ENCODE data around the gene FAM32A. TPM values are rescaled to one million over a fixed set of nuclear protein-coding genes. Genes with fewer than 3 reads are reported as not detected.
A peak's percentile ranks its signal among the peaks of the same experiment; 100 is the strongest.

Gene FAM32A
- total and polyA plus RNA-seq, 2 of the 8 experiments (the other 6 are each of a cell fraction or from before 2014, with no cell fraction given), result 75.6 to 105 TPM

DNA sequence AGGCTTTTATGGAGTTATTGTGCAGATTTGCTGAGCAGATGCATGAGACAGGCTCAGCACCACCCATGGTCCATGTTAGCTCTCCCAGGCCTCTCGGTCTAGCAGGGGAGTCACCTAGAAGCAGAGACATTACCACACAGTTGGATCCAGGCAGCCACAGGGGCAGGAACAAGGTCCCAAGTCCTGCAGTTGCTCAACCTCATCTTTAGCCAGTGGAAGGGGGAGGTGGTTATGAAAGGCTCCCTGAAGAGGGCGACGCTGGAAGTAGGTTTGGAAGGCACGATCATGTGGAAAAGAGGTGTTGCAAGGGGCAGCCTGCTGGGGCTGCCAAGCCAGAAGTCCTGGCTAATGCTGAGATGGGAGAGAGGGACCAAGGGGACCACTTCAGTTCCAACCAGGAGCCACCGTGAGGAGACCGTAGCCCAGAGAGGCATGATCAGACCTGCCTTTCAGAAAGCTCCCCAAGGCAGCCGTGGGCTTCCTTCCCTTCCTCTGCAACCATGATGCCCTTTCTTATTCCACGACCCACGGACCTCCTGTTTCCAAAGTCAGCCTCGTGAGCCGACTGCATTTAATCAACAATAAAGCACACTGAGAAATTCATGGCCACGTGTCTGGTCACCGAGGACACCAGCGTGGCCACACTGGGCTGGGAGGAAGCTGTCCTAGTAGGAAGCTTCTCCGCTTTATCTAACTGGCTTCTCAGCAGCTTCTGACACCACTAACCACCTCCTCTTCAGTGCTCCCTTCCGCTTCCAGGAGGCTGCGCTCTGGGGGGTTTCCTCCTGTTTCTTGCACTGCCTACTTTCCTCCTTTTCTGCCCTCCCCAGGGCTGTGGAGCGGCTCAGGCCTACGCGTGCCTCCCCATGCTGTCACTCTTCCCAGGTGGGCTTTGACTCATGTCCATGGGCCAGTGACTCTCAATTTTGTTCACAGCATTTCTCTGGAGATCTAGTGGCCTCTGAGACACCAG, 15.1 kb downstream of the FAM32A start:
- no peak overlapping the region for H3K4me2 ChIP-seq (ENCODE audit: insufficient read depth in 1 of 2, low read depth in 2 of 2, low read length in 2 of 2)
- no peaks in the 10 kb centered on the region for H3K27me3 ChIP-seq (replicated peaks in 1 of 4; ENCODE audit: control insufficient read depth in 3 of 4, extremely low read depth in 1 of 4, insufficient read depth in 3 of 4, low read length in 3 of 4)
- no peak overlapping the region for H3K18ac ChIP-seq (ENCODE audit: extremely low read depth, low read length)
- CTCF ChIA-PET (ENCODE audit: partially characterized antibody), result no interaction called here
- H4K91ac ChIP-seq (replicated peaks; ENCODE audit: insufficient read length, low read length), result no peak overlapping the region
- no peak for DNase-seq (ENCODE audit: low read depth in 1 of 2, low spot score in 2 of 2)
- no peak overlapping the region for H3K23ac ChIP-seq (ENCODE audit: insufficient read length)
- H2AK5ac ChIP-seq (ENCODE audit: low read depth, low read length), result no peak overlapping the region
- no peak overlapping the region for H2BK12ac ChIP-seq (ENCODE audit: low read depth, low read length)
- H4K8ac ChIP-seq (ENCODE audit: extremely low read depth, insufficient read depth, low read length), result no peak overlapping the region
- no peak overlapping the region for H2BK5ac ChIP-seq (ENCODE audit: low read depth, low read length)
- TF ChIP-seq NRF1 (IDR thresholded peaks at IDR 0.05; ENCODE audit: low read depth, low read length), result no peak
- TF ChIP-seq CTBP2 (IDR thresholded peaks at IDR 0.05; ENCODE audit: borderline replicate concordance, insufficient read depth, insufficient read length, low read length), result no peak
- no peak for TF ChIP-seq CHD1 (IDR thresholded peaks at IDR 0.05; ENCODE audit: low read depth, low read length)
- TF ChIP-seq, protein P1, sequence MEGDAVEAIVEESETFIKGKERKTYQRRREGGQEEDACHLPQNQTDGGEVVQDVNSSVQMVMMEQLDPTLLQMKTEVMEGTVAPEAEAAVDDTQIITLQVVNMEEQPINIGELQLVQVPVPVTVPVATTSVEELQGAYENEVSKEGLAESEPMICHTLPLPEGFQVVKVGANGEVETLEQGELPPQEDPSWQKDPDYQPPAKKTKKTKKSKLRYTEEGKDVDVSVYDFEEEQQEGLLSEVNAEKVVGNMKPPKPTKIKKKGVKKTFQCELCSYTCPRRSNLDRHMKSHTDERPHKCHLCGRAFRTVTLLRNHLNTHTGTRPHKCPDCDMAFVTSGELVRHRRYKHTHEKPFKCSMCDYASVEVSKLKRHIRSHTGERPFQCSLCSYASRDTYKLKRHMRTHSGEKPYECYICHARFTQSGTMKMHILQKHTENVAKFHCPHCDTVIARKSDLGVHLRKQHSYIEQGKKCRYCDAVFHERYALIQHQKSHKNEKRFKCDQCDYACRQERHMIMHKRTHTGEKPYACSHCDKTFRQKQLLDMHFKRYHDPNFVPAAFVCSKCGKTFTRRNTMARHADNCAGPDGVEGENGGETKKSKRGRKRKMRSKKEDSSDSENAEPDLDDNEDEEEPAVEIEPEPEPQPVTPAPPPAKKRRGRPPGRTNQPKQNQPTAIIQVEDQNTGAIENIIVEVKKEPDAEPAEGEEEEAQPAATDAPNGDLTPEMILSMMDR (IDR thresholded peaks at IDR 0.05; ENCODE audit: control extremely low read depth in 1 of 3, insufficient read depth in 1 of 3, low read depth in 1 of 3, low read length in 3 of 3), result 0 out of 4 replicates have a peak, but pooled peaks of 1 of the 3 experiments have one; percentile 4
- no peak for TF ChIP-seq SAP30 (IDR thresholded peaks at IDR 0.05; ENCODE audit: insufficient read depth, insufficient replicate concordance, low read length)
- TF ChIP-seq BRCA1 (IDR thresholded peaks at IDR 0.05; ENCODE audit: low read depth, low read length), result no peak
- no peak overlapping the region for H3K9ac ChIP-seq (replicated peaks in 1 of 4; ENCODE audit: extremely low read depth in 1 of 4, low read depth in 3 of 4, low read length in 3 of 4)
- H2AFZ ChIP-seq (ENCODE audit: low read length), result no peak overlapping the region
- H4K20me1 ChIP-seq (replicated peaks in 1 of 2; ENCODE audit: control insufficient read depth in 1 of 2, insufficient read depth in 2 of 2, low read length in 2 of 2), result peaks cover 2 to 12% of the 10 kb centered on the region in 2 experiments
- H3K79me1 ChIP-seq (ENCODE audit: low read depth, low read length), result peaks cover 6% of the 10 kb centered on the region
- H2BK15ac ChIP-seq (ENCODE audit: low read length), result no peak overlapping the region
- H3K79me2 ChIP-seq (ENCODE audit: control insufficient read depth in 1 of 2, insufficient read depth in 2 of 2, low read length in 2 of 2), result peaks cover 0 to 6% of the 10 kb centered on the region in 2 experiments; a peak in 1 of 4 replicates
- H2BK20ac ChIP-seq (ENCODE audit: low read length), result no peak overlapping the region
- FAIRE-seq, result no peak
- no peak overlapping the region for H2BK120ac ChIP-seq (replicated peaks; ENCODE audit: low read depth, low read length)
- no peak overlapping the region for H3K14ac ChIP-seq (ENCODE audit: insufficient read length)
- H3K4me1 ChIP-seq (replicated peaks in 1 of 4; ENCODE audit: control insufficient read depth in 3 of 4, insufficient read depth in 4 of 4, low read length in 3 of 4), result no peaks in the 10 kb centered on the region; a peak in 1 of 7 replicates
- no peak overlapping the region for H3K4ac ChIP-seq (replicated peaks; ENCODE audit: insufficient read length, low read depth, low read length)
- H3K9me3 ChIP-seq (ENCODE audit: insufficient read depth in 2 of 2, low read depth in 1 of 2, low read length in 1 of 2), result no peaks in the 10 kb centered on the region
- POLR2A ChIA-PET (ENCODE audit: partially characterized antibody), result no interaction called here
- no peak overlapping the region for H3K56ac ChIP-seq (replicated peaks; ENCODE audit: insufficient read length, low read depth, low read length)
- H3K23me2 ChIP-seq (ENCODE audit: low read depth, low read length), result peaks cover 8% of the 10 kb centered on the region; the same call in 1 of the 2 replicates
- WGBS, 2 experiments (ENCODE audit: extremely low coverage in 1 of 2, insufficient coverage in 1 of 2, insufficient read length in 1 of 2, insufficient replicate concordance in 2 of 2, low coverage in 1 of 2, low lambda C conversion rate in 2 of 2, missing lambda C conversion rate in 1 of 2), result 82% methylated on average over 20 of the region's 20 CpGs; no CpG with 5 or more reads in 1 of the 2 experiments
- no peak overlapping the region for H4K5ac ChIP-seq (ENCODE audit: insufficient read length, low read depth, low read length)
- H3K36me3 ChIP-seq (ENCODE audit: control insufficient read depth in 2 of 4, insufficient read depth in 4 of 4, low read length in 3 of 4), result no peaks in the 10 kb centered on the region
- H3K4me3 ChIP-seq (ENCODE audit: extremely low read depth in 1 of 4, insufficient read depth in 2 of 4, low read depth in 3 of 4, low read length in 4 of 4), result no peak overlapping the region
- H3K27ac ChIP-seq (ENCODE audit: low read depth, low read length), result no peak overlapping the region

Measured in H1 (cell line).